Fibroblast of lung (primary cell): ENCODE results near the gene HNRNPM. TPM values are rescaled to one million over a fixed set of nuclear protein-coding genes. Genes with fewer than 3 reads are reported as not detected.

Source experiments
- DNase-seq, 2 donors: peaks; one replicate each; pipeline versions ENCODE4 v3.0.0 to v3.0.0-alpha.2; 2010; ENCODE audit warnings: low read depth in 2 of 2
- H2AFZ ChIP-seq: 2 replicates; pipeline ENCODE4 v1.5.1; 2012; ENCODE audit warnings: low read length, control low read depth, inconsistent platforms
- H3K27ac ChIP-seq: 2 replicates; pipeline ENCODE4 v1.5.1; 2011; ENCODE audit warnings: low read length, control low read depth; ENCODE audit not compliant: insufficient read depth
- H3K27me3 ChIP-seq: 2 replicates; pipeline ENCODE4 v1.5.1; 2011; ENCODE audit warnings: mild to moderate bottlenecking, low read length; ENCODE audit not compliant: control insufficient read depth, insufficient read depth
- H3K36me3 ChIP-seq: 2 replicates; pipeline ENCODE4 v1.5.1; 2011; ENCODE audit warnings: low read length; ENCODE audit not compliant: control insufficient read depth, insufficient read depth
- H3K4me1 ChIP-seq: 2 replicates; pipeline ENCODE4 v1.5.1; 2011; ENCODE audit warnings: low read length; ENCODE audit not compliant: control insufficient read depth, insufficient read depth; ENCODE audit errors: extremely low read depth
- H3K4me2 ChIP-seq: 2 replicates; pipeline ENCODE4 v1.5.1; 2011; ENCODE audit warnings: low read length, control low read depth; ENCODE audit not compliant: insufficient read depth; ENCODE audit errors: extremely low read depth
- H3K4me3 ChIP-seq, 4 experiments: fragments of 200-600 bp in 1 of 4; sonication (generic) in 1 of 4; replicated peaks in 1 of 4; 2 replicates each; pipeline ENCODE4 v1.5.1; 2011 to 2016; ENCODE audit warnings: low read length in 4 of 4, low read depth in 3 of 4, mild to moderate bottlenecking in 3 of 4, control low read depth in 2 of 4, inconsistent platforms in 1 of 4, mixed read lengths in 1 of 4; ENCODE audit not compliant: insufficient read depth in 1 of 4; ENCODE audit errors: control extremely low read depth in 1 of 4
- H3K79me2 ChIP-seq: 2 replicates; pipeline ENCODE4 v1.5.1; 2012; ENCODE audit warnings: mild to moderate bottlenecking, low read length, inconsistent platforms; ENCODE audit not compliant: control insufficient read depth, insufficient read depth
- H3K9ac ChIP-seq: 2 replicates; pipeline ENCODE4 v1.5.1; 2011; ENCODE audit warnings: mild to moderate bottlenecking, low read length, control low read depth; ENCODE audit not compliant: insufficient read depth
- H3K9me3 ChIP-seq: 2 replicates; pipeline ENCODE4 v1.5.1; 2012; ENCODE audit warnings: low read depth, low read length; ENCODE audit not compliant: control insufficient read depth, insufficient read depth
- H4K20me1 ChIP-seq: 2 replicates; pipeline ENCODE4 v1.5.1; 2011; ENCODE audit warnings: low read length; ENCODE audit not compliant: control insufficient read depth, insufficient read depth; ENCODE audit errors: extremely low read depth
- CTCF ChIP-seq, 2 donors: IDR thresholded peaks in 1 of 2; conservative IDR thresholded peaks in 1 of 2; 1 replicate in 1 of 2; 2 replicates in 1 of 2; pipeline ENCODE4 v1.5.1; 2011 to 2012; ENCODE audit warnings: low read length in 2 of 2, control low read depth in 1 of 2, inconsistent platforms in 1 of 2, low read depth in 1 of 2, mild to moderate bottlenecking in 1 of 2
- EZH2 ChIP-seq: IDR thresholded peaks from 2 replicates; pipeline ENCODE4 v1.5.1; 2012; ENCODE audit warnings: low read length, control low read depth, mild to moderate bottlenecking; ENCODE audit errors: missing control alignments
- polyA plus RNA-seq, 2 donors: library from polyadenylated mRNA; depleted of rRNA in 1 of 2; stranded (reverse) in 1 of 2; unstranded in 1 of 2; fragments of >200 nt; gene quantifications; 2 replicates each; pipeline ENCODE4 v1.2.1, GENCODE V29; 2011 to 2012; ENCODE audit warnings: missing spikeins in 1 of 2
- total RNA-seq: library from RNA; depleted of rRNA; stranded (reverse); fragments of >200 nt; gene quantifications from 2 replicates; pipeline ENCODE4 v1.2.1, GENCODE V29; 2014

The HNRNPM gene
- total and polyA plus RNA-seq, 2 donors (not counting 1 experiment from before 2014, with no cell fraction given), result 51.5 to 104 TPM

- no peak for DNase-seq
- no peak overlapping the region for H3K4me3 ChIP-seq
- H2AFZ ChIP-seq, result no peak overlapping the region
- no peak overlapping the region for H3K4me2 ChIP-seq
- no peak overlapping the region for H3K27ac ChIP-seq
- H3K36me3 ChIP-seq, result no peaks in the 10 kb centered on the region
- H3K27me3 ChIP-seq, result no peaks in the 10 kb centered on the region
- H3K79me2 ChIP-seq, result no peaks in the 10 kb centered on the region
- H4K20me1 ChIP-seq, result no peaks in the 10 kb centered on the region
- no peaks in the 10 kb centered on the region for H3K9me3 ChIP-seq
- TF ChIP-seq EZH2, result no peak
- no peak for TF ChIP-seq CTCF (conservative IDR thresholded peaks at IDR 0.05 in 1 of 2, IDR thresholded peaks at IDR 0.05 in 1 of 2; ENCODE audit: low read depth in 1 of 2, low read length in 2 of 2)
- no peak overlapping the region for H3K9ac ChIP-seq
- no peaks in the 10 kb centered on the region for H3K4me1 ChIP-seq
Measured at GRCh38 chr19:8500158-8500557, 55.4 kb downstream of the HNRNPM start.

- Histone ChIP-seq H3K4me3 (no peak overlapping the region), H3K9ac (no peak overlapping the region), H3K79me2 (no peaks in the 10 kb centered on the region), H4K20me1 (no peaks in the 10 kb centered on the region), H3K27me3 (no peaks in the 10 kb centered on the region), H3K9me3 (no peaks in the 10 kb centered on the region), H3K4me1 (no peaks in the 10 kb centered on the region), H3K36me3 (no peaks in the 10 kb centered on the region), H2AFZ (no peak overlapping the region), H3K4me2 (no peak overlapping the region), H3K27ac (no peak overlapping the region)
- DNase-seq, result no peak
- TF ChIP-seq EZH2 (no peak), CTCF (conservative IDR thresholded peaks at IDR 0.05 in 1 of 2, IDR thresholded peaks at IDR 0.05 in 1 of 2; ENCODE audit: low read depth in 1 of 2, low read length in 2 of 2) (no peak)
Measured at GRCh38 chr19:8501516-8501915, 56.7 kb downstream of the HNRNPM start.

- no peak overlapping the region for H3K9ac ChIP-seq
- H3K36me3 ChIP-seq, result no peaks in the 10 kb centered on the region
- H3K4me3 ChIP-seq, result no peak overlapping the region
- no peak overlapping the region for H2AFZ ChIP-seq
- H3K27me3 ChIP-seq, result no peaks in the 10 kb centered on the region
- H3K27ac ChIP-seq, result no peak overlapping the region
- no peaks in the 10 kb centered on the region for H3K79me2 ChIP-seq
- no peaks in the 10 kb centered on the region for H3K9me3 ChIP-seq
- no peaks in the 10 kb centered on the region for H3K4me1 ChIP-seq
- H3K4me2 ChIP-seq, result no peak overlapping the region
- DNase-seq, result no peak
- no peaks in the 10 kb centered on the region for H4K20me1 ChIP-seq
- TF ChIP-seq EZH2 (no peak), CTCF (conservative IDR thresholded peaks at IDR 0.05 in 1 of 2, IDR thresholded peaks at IDR 0.05 in 1 of 2; ENCODE audit: low read depth in 1 of 2, low read length in 2 of 2) (no peak)
Measured at GRCh38 chr19:8501981-8502380, 57.2 kb downstream of the HNRNPM start.
